ENCODE results near the gene SSC5D. TPM values are rescaled to one million over a fixed set of nuclear protein-coding genes. Genes with fewer than 3 reads are reported as not detected.

Gene SSC5D
- total RNA-seq, 2 donors from 2014 or later, result 32.4 to 40.6 TPM

Other genes with a start within 250 kb of the SSC5D start
- 10 to 100 TPM; 40.6 to 46.0 TPM for gene PPP6R1, start 229.4 kb upstream of the SSC5D start, total RNA-seq
- gene HSPBP1, start 208.3 kb upstream of the SSC5D start, total RNA-seq, result 10 to 100 TPM; 19.8 to 20.1 TPM
- gene BRSK1, start 204.4 kb upstream of the SSC5D start, total RNA-seq, result 1 to 10 TPM; 7.2 to 9.2 TPM
- gene TMEM150B, start 163.1 kb upstream of the SSC5D start, total RNA-seq, result 1 to 10 TPM; 1.9 to 5.4 TPM
- 1 to 10 TPM; 3.9 to 6.3 TPM for gene KMT5C, start 148.6 kb upstream of the SSC5D start, total RNA-seq
- gene COX6B2, start 133.7 kb upstream of the SSC5D start, total RNA-seq, result 1 to 10 TPM in 1 of 2 donors, not detected in 1; 1.3 TPM
- not detected for gene GARIN5B, start 125.2 kb upstream of the SSC5D start, total RNA-seq
- gene IL11, start 118.0 kb upstream of the SSC5D start, total RNA-seq, result not detected
- gene TMEM190, start 111.6 kb upstream of the SSC5D start, total RNA-seq, result not detected
- gene TMEM238, start 104.1 kb upstream of the SSC5D start, total RNA-seq, result under 1 TPM; 0.69 to 0.90 TPM
- 1,000 to 10,000 TPM in 1 of 2 donors, 100 to 1,000 TPM in 1; 882 to 1,056 TPM for gene RPL28, start 102.5 kb upstream of the SSC5D start, total RNA-seq
- gene UBE2S, start 80.6 kb upstream of the SSC5D start, total RNA-seq, result 10 to 100 TPM; 17.6 to 23.3 TPM
- gene SHISA7, start 45.1 kb upstream of the SSC5D start, total RNA-seq, result not detected
- 10 to 100 TPM; 23.1 to 25.1 TPM for gene ISOC2, start 26.8 kb upstream of the SSC5D start, total RNA-seq
- gene C19orf85, start 23.7 kb upstream of the SSC5D start, total RNA-seq, result not detected
- gene ZNF628, start 11.8 kb upstream of the SSC5D start, total RNA-seq, result 1 to 10 TPM; 5.7 to 7.9 TPM
- 10 to 100 TPM; 15.8 to 16.3 TPM for gene NAT14, start 3.2 kb upstream of the SSC5D start, total RNA-seq
- not detected for gene SBK2, start 48.7 kb downstream of the SSC5D start, total RNA-seq
- gene SBK3, start 57.1 kb downstream of the SSC5D start, total RNA-seq, result not detected
- gene ZNF579, start 92.4 kb downstream of the SSC5D start, total RNA-seq, result 1 to 10 TPM; 7.4 to 7.6 TPM
- 1 to 10 TPM; 7.8 to 9.7 TPM for gene FIZ1, start 111.1 kb downstream of the SSC5D start, total RNA-seq
- gene ZNF524, start 111.9 kb downstream of the SSC5D start, total RNA-seq, result 10 to 100 TPM; 10.6 to 11.1 TPM
- gene ZNF865, start 117.2 kb downstream of the SSC5D start, total RNA-seq, result 10 to 100 TPM; 10.1 to 12.6 TPM
- 1 to 10 TPM; 3.6 to 4.3 TPM for gene ZNF784, start 136.1 kb downstream of the SSC5D start, total RNA-seq
- gene ZNF580, start 152.6 kb downstream of the SSC5D start, total RNA-seq, result 10 to 100 TPM; 32.0 to 36.7 TPM
- 10 to 100 TPM in 1 of 2 donors, 1 to 10 TPM in 1; 8.0 to 12.0 TPM for gene ZNF581, start 155.2 kb downstream of the SSC5D start, total RNA-seq
- 10 to 100 TPM in 1 of 2 donors, 1 to 10 TPM in 1; 8.6 to 13.6 TPM for gene CCDC106, start 159.8 kb downstream of the SSC5D start, total RNA-seq
- 10 to 100 TPM; 89.3 to 91.7 TPM for gene U2AF2, start 166.6 kb downstream of the SSC5D start, total RNA-seq
- gene EPN1, start 186.8 kb downstream of the SSC5D start, total RNA-seq, result 10 to 100 TPM; 75.5 to 76.4 TPM
- not detected for gene NLRP9, start 250.0 kb downstream of the SSC5D start, total RNA-seq